Fibroblast of the aortic adventitia (primary cell): Measurements from ENCODE around the gene R3HCC1L. TPM values are rescaled to one million over a fixed set of nuclear protein-coding genes. Genes with fewer than 3 reads are reported as not detected.

ENCODE experiments used
- DNase-seq: peaks from one replicate; pipeline ENCODE4 v3.0.0-alpha.2; 2010; ENCODE audit warnings: low read depth
- H3K4me3 ChIP-seq: 2 replicates; pipeline ENCODE4 v1.5.1; 2011; ENCODE audit warnings: low read depth, mild to moderate bottlenecking, control low read depth, low read length, moderate library complexity
- total RNA-seq: library from RNA; depleted of rRNA; stranded (reverse); fragments of >200 nt; gene quantifications from 2 replicates; pipeline ENCODE4 v1.2.3, GENCODE V29; 2012; ENCODE audit warnings: low replicate concordance
- TF ChIP-seq, protein P1 (sequence below): IDR thresholded peaks from 2 replicates; pipeline ENCODE4 v1.5.1; 2011; ENCODE audit warnings: mild to moderate bottlenecking, low read length, control low read depth, inconsistent platforms; ENCODE audit not compliant: insufficient read depth

R3HCC1L gene
- total RNA-seq, 1 donor: 10.8 TPM

DNA sequence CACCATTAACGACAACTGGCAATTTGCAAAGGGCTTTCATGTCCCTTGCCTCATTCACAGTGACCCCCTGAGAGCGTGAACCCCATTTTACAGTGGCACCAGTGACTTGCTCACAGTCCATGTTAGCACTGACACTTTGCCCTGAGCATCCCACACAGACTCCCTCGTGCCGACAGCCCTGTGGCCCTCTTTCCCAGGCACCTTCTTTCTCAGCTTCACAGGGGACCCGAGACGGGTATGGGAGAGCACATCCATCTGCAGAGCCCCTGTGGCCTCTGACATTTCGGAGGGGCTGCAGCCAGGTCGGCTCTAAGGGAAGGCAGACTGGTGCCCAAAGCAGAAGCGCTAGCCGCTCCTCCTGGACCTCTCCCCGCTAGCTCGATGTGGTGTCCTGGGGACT, 122.7 kb downstream of the R3HCC1L start:
- H3K4me3 ChIP-seq: no peak overlapping the region
- TF ChIP-seq, protein P1, sequence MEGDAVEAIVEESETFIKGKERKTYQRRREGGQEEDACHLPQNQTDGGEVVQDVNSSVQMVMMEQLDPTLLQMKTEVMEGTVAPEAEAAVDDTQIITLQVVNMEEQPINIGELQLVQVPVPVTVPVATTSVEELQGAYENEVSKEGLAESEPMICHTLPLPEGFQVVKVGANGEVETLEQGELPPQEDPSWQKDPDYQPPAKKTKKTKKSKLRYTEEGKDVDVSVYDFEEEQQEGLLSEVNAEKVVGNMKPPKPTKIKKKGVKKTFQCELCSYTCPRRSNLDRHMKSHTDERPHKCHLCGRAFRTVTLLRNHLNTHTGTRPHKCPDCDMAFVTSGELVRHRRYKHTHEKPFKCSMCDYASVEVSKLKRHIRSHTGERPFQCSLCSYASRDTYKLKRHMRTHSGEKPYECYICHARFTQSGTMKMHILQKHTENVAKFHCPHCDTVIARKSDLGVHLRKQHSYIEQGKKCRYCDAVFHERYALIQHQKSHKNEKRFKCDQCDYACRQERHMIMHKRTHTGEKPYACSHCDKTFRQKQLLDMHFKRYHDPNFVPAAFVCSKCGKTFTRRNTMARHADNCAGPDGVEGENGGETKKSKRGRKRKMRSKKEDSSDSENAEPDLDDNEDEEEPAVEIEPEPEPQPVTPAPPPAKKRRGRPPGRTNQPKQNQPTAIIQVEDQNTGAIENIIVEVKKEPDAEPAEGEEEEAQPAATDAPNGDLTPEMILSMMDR: no peak
- no peak for DNase-seq

DNA sequence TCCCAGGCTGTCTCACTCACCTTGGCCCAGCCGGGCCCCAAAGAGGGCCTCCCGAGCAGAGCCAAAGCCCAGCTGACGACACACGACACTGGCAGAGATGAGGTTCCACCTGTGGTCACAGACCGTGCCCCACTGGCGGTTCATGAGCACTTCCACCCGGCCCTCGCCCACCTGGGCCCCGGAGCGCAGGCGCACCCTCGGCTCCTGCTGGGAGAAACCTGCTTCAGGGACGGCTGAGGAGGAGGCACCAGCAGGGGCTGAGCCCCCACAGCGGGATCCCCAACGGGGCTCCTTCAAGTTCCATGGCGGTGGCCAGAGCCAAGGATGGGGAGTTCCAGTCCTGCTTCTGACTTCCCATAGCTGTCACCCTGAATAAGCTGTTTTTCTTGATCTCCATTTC, 123.5 kb downstream of the R3HCC1L start:
- H3K4me3 ChIP-seq: no peak overlapping the region
- DNase-seq: no peak
- TF ChIP-seq, protein P1: no peak

DNA sequence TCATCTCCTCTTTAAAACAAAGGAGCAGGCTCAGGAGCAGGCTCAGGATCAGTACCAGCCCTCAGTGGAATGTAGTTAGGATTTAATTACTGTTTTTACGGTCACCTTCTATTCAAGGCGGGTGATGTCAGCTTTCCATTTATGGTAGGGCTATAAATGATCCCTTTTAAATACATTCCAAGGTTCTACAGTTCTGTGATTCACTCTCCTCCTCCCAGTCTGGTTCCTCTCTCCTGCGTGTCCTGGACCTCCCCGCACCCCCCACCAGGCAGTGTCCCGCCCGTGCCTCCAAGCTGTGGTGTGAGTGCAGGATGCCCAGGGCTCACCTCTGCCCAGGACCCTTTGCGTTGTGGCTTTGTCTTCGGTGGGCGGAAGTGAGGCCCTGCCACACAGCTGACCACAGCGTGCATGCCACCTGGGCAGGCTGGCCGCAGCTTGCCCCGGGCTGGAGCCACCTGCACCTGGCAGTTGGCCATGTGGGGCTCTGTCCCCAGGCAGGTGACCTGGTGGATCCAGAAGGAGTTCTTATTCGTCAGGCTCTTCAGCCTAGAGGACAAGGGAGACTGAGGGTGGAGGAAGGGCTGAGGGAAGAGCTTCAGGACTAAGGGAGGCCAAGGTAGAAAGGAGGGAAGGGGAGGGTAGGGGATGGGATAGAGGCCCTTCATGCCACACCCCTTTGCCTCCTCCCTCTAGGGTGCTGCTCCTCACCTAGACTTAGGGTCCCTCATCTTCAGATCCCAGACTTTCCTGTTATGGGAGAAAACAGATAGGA, 124.4 kb downstream of the R3HCC1L start:
- no peak overlapping the region for H3K4me3 ChIP-seq
- TF ChIP-seq, protein P1: no peak
- DNase-seq: no peak

DNA sequence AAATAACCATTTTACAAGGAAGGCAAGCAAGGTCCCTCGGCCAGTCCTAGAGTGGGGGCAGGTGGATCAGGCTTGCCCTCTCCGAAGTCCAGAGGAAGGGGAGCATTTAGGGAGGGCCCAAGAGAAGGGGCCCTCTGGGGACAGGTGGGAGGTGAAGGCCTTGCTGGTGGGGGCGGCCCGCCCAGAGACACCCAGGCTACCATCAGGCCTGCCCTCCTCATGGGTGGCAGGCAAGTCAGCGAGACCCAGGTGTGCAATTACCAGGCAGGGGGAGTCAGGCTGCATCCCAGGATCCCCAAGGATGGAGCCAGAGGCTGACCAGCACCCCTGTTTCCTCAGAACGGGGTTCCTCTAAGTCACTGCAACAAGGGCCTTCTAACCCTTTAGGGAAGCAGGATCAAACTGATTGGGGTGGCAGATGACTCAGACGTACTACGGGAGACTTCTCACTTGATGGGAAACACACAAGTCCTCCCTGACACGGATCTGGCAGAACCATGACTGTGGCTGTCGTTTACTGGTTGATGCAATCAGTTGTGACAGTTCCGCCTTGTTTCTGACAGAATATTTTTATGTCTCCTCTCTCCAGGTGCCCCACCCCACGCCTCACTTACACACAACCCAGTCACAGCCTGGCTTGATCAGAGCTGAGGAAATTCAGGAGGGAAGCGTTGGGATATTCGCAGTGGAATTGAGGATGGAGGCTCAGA, 125.3 kb downstream of the R3HCC1L start:
- TF ChIP-seq, protein P1: no peak
- DNase-seq: no peak
- H3K4me3 ChIP-seq: no peak overlapping the region

DNA sequence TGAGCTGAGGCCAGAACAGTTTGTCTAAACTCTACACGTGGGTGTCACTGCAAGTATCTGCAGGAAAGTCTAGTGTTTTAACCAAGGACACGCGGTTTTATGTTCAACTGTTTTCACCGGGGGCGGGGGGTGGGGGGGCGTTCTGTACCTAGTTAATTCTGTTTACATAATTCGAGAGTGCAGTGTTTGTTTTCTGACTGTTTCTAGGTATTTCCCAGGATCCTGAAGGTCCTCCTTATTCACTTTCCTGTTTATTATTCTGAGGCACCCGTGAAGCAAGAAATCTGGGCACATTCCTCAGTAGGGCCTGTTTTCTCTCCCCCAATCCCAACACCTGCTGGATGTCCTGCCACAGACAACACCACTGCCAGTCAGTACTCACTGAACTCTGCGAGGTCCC, 125.9 kb downstream of the R3HCC1L start:
- DNase-seq: no peak
- TF ChIP-seq, protein P1: no peak
- no peak overlapping the region for H3K4me3 ChIP-seq

- TF ChIP-seq, protein P1: no peak
- H3K4me3 ChIP-seq: no peak overlapping the region
- DNase-seq: no peak
Measured at GRCh38 chr10:98260752-98261151, 126.3 kb downstream of the R3HCC1L start.
